NCI-H510A treated with DMSO at 0.1 percent for 48 hours (cell line): ENCODE measurements around the gene CEP43.

Experiments
- DNase-seq: peaks from one replicate; lab custom pipeline; 2025; lab: John Stamatoyannopoulos, UW

Gene CEP43

GRCh38 chr6:167013946-167014345 lies 14.7 kb downstream of the CEP43 start:
- DNase-seq = no peak

GRCh38 chr6:167015302-167015701 lies 16.1 kb downstream of the CEP43 start:
- no peak for DNase-seq

DNA sequence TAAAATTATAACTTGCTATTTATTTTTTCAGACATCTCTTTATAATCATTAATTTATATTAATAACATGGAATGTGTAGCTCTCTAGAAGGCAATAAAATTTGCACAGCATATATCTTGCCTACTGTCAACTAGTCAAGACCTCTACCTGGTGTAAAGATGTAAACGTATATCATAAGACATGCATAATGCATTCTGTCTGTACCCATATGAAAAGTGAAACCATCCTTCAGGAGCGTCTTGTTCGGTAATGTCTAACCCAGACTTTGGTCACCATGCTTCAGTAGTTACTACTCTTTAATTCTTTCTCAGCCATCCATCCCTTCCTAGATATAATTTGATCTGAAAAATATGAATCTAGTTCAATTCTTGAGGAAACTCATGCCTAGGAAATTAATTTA lies 21.0 kb downstream of the CEP43 start:
- DNase-seq = no peak

- no peak for DNase-seq
These were observed 28.1 kb downstream of the CEP43 start for GRCh38 chr6:167027308-167027707.

- DNase-seq = no peak
These were observed 28.6 kb downstream of the CEP43 start for GRCh38 chr6:167027772-167028171.

GRCh38 chr6:167030222-167031072 lies 31.2 kb downstream of the CEP43 start:
- DNase-seq = no peak

DNA sequence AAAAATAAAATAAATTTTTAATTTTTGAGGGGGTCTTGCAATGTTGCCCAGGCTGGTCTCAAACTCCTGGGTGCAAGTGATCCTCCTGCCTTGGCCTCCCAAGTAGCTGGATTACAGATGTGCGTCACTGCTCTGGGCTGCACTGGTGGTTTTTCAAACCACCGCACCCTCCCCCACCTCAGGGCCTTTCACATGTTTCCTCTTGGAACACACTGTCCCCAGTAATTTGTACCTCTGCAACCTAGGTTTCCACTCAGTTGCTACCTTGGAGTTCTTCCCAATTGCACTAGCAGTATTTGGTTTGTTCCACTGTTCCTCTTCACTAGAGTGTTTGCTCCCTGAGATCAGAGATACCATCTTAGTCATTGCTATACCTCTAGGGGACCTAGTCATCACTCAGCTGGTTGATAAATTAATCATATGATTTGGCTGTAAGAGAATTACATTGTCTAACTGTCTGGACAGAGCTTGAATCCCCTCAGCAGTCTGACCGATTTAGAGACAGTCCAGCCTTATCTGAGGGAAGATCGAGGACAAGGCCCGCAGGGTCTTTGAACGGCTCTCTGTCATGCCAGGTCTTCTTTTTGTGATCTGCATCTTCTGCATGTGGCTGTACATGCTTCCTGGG lies 32.0 kb downstream of the CEP43 start:
- no peak for DNase-seq

GRCh38 chr6:167034056-167034455 lies 34.9 kb downstream of the CEP43 start:
- DNase-seq = no peak

GRCh38 chr6:167037762-167038161 lies 38.6 kb downstream of the CEP43 start:
- no peak for DNase-seq

DNA sequence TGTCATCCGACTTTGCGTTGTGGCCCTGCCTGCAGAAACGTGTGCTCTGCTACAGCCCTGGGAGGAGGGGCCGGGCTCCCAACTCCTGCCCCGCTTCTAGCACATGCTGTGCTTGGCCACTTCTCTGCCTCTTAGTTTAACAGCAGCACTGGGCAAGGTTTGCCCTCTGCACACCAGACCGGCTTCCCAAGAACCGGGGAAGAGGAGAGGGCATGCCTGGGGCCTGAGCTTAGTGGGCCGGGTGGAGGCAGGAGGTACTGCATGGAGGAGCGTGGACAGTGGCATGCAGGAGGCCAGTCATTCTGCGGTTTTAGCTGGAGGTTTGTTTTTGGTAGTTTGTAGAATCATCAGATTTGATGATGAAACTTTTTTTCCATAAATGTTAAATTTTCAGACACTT lies 45.5 kb downstream of the CEP43 start:
- no peak for DNase-seq

DNA sequence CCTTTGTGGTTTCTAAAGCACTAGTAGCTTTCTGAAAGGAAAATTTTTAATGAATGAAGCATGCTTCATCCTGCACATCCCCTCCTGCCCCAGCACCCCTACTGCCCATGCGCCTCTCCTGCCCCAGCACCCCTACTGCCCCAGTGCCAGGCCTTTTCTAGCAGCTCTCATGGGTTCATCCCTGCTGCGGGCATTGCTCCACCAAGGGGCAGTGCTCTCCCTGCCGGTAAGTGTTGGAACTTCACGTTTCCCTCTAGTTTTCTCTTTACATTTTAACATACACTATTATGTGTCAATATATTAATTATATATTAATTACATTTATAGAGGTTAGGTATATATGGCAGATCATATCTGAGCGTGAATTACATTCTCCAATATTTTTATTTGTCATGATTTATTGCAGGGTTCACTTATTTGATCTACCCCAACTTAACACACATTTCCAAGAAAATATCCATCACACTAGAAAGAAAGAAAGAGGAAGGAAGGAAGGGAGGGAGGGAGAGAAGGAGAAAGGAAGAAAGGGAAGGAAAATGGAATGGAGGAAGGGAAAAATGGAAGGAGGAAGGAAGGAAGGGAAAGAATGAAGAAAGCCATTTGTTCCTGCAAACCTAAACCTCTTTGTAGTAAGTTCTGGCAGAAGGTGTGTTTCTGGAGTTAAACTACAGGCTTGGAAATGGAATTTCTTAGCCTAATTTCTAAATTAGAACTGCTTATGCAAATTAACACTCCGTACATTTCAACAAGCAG lies 46.8 kb downstream of the CEP43 start:
- no peak for DNase-seq

GRCh38 chr6:167046861-167047495 lies 47.8 kb downstream of the CEP43 start:
- DNase-seq = no peak

DNA sequence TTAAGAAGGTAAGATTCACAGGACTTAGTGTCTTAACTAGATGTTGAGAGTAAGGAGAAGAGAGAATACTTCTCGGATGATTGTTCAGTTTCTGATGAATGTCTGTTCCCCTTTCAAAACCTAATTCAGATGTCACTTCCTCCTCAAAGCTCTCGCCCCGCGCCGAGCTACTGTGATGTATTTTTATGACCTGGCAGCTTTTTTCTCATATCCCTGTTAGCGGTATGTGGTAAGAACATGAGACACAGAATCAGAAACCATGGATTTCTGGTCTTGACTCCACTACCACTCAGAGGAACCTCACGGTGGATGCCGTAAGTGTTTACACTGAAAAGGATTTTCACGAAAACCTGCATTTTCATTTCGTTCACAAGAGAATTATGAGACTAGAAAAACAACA lies 48.4 kb downstream of the CEP43 start:
- no peak for DNase-seq
